NCI-H1694 treated with DMSO at 0.1 percent for 48 hours (cell line): ENCODE data around the gene UCP3.
"Not testable (repeated sequence)": the region's sequence is repeated elsewhere in the genome, so short reads cannot be mapped to it uniquely, and the experiment has no call there.

Source experiments
- DNase-seq: peaks from one replicate; lab custom pipeline; 2025; lab: John Stamatoyannopoulos, UW

Gene UCP3

DNA sequence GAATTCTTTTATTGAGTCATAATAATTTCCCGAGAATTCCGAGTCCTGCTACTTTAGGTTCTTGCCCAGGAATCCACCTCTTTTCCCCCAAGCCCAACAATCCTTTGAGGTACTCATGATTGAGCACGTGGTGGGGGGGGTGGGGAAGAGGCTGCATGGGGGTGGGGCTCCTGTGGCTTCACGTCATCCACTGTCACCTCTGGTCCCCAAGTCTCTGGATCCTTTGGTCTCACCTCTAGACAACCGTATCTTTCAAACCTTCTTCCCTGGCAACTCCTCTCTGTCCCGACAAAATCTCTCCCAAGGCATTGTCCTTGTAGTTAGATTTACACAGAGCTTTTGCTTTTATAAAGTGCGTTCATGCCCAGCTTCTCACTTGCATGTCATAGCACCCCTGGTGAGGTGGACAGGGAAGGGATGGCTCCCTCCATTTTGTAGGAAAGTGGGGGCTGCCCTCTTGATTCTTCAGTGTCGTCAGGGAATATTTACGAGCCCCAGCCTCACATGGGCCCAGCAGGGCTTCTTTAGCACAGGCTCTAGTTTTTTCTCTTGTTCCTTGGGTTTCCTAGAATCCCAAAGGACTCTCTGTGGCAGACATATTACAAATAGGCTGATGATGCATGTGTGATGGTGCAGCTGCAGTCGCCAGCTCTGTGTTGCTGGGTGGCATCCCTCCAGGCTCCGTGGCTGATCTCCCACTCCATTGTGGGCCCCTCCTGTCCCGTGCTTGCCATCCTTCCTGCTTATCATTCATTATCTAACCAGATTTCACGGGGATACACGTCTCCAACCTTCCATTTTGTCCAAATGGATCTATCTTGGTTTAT lies 8.4 kb downstream of the UCP3 start:
- no peak for DNase-seq

DNA sequence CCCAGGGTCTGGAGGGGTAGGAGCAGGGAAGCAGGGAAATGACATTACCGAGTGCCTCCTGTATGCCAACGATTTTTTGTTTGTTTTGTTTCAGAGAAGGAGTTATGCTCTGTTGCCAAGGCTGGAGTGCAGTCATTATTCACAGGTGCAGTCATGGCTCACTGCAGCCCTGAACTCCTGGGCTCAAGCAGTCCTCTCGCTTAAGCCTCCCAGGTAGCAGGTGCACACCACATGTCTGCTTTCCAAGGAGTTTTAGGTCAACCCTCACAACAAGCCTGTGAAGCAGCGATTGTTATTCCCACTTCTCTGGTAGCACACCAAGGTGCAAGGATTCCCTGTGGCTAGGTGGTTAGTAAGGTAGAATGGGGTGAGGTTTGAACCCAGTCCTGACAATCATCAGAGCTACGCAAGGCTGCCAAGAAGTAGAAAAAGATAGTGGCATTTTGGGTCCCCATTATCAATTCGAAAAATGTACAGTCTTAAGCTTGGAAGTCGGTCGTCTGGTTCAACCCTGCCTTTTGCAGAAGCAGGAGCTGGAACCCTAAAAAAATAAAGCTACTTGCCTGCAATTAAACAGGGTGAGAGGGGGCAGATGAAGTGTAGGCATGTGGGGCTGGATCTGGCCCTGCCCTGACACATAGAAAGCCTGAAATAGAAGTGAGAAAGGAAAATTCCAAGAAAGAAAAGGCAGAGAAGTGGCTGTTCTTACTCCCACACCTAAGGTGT lies 9.1 kb downstream of the UCP3 start:
- no peak for DNase-seq

DNA sequence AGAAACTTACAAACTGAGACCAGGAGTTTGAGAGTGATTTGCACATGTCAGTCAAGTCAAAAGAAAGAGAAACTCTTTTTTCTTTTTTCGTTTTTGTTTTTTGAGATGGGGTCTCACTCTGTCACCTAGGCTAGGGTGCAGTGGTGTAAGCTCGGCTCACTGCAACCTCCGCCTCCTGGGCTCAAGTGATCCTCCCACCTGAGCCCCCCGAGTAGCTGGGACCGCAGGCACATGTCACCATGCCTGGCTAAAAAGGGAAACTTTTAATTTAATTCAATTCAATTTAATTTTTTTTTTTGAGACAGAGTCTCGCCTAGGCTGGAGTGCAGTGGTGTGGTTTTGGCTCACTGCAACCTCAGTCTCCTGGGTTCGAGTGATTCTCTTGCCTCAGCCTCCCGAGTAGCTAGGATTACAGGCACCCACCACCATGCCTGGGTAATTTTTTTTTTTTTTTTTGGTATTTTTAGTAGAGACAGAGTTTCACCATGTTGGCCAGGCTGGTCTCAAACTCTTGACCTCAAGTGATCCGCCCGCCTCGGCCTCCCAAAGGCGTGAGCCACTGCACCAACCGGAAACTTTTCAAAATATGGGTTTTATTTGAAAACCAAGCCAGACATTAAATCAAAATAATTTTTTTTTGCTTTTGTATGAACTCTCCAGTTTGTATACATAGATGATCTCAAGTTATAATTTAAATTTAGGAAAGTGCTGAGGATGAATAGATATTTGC lies 9.9 kb downstream of the UCP3 start:
- DNase-seq: no peak

DNA sequence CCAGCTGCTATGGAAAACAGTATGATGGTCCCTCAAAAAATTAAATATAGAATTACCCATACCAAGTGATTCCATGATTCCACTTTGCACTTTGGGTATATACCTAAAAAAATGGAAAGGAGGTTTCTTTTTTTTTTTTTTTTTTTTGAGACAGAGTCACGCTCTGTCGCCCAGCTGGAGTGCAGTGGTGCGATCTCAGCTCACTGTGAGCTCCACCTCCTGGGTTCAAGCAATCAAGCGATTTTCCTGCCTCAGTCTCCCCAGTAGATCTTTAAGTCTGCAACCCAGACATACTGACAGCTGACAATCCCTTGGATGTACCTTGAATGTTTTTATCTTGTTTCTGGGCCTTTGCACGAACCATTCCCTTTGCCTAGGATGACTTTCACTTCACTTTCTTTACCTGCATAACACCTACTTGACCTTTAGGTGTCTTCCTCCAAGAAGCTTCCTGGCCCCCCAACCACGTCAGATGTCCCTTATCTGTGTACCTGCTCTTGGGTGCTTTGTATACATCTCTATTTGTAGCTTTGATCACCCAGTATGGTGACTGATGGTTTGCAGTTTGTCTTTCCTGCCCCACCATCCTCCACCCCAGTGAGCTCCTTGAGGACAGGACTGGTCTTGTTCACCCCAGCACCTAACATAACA lies 11.6 kb downstream of the UCP3 start:
- DNase-seq: no peak

DNA sequence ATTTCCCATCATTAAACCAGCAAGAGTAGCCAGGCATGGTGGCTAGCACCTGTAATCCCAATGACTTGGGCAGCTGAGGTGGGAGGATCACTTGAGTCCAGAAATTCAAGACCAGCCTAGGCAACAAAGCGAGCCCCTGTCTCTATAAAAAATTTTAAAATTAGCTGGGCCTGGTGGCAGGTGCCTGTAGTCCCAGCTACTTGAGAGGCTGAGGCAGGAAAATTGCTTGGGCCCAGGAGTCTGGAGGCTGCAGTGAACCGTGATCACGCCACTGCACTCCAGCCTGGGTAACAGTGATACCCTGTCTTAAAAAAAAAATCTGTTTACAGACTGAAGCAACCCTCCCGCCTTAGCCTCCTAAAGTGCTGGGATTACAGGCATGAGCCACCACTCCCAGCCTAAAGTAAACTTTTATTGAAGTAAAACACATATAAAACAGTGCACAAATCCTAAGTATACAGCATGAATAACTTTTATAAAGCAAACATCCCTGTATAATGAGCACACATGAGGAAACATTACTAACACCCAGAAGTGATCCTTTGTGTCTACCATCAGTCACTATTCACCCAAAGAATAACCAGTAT lies 12.6 kb downstream of the UCP3 start:
- no peak for DNase-seq

DNA sequence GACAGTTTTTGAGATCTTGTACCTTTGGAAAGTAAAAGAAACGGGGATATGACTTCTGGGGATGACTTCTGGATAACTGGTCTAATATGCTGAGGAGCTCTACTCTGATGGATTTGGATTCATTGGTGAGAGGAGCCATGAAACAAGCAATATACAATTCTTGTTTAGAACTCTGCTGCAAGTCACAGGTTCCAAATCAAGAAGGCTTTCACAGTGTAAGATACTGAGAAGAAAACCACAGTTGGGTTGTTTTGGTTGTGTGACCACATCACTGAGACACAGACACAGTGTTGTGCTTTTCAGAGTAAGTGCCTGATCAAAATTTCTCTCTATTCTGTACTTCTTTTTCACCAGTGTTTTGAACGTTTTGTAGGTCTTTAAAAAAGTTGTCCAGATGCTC lies 13.2 kb downstream of the UCP3 start:
- DNase-seq: no peak

DNA sequence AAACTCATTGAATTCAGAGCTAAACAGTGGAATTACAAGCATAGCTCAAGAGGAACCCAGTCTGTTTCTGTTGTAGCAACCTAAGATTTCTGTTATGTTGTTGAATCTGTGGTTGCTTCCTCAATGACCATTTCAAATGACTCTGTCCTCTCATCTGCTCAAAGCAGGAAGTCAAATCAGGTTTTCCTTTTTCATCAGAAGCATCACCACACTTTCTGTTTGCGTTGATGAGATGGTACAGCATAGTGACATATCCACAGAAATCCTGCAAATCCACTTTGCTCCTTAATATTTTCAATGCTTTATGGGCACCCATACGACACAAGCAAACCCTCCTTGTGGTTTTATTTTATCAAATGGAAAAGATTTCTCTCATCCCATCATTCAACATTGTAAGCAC lies 13.6 kb downstream of the UCP3 start:
- no peak for DNase-seq

DNA sequence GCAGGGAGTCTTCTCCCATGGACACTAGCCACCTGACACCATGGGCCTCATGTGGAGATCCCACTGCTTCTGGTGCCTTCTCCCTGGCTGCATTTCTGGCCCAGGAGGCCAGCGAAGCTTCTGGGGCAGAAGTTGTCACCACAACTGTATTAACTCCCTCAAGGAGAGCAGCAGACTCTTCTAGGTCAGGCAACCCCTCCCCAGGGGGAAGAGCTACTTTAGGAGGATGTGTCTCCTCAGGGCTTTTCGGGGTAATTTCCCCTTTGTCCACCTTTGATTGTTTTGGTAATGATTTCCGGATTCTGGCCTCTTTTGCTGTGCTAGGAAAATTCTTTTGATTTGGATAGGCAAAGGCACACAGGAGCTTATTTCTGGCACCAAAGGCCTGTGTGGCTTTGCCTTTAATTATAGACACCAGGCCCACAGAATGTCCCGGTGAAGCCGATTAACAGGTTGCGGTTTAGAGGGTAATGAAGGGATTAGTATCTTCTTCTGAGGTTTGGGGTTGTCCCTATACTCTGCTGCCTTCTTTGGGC lies 17.3 kb downstream of the UCP3 start:
- DNase-seq: no peak

DNA sequence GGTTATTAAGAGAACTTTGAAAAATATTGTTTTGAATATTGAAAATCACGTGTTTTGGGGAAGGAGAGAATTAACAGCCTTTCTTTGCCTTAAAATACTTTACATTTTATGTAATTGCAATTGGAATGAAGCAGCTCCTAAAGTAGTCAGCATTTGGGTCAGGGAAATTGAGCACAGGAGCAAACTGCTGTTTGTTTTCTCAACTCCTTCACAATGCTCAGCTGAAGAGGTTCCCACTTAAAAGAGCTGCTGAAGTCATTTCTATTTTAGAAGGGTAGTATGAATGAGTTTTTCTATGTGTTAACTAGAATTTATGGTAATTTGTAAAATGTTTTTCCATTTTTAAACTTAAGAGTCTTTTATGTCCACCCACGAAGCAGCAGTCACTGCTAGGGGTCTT lies 18.2 kb downstream of the UCP3 start:
- no peak for DNase-seq

DNA sequence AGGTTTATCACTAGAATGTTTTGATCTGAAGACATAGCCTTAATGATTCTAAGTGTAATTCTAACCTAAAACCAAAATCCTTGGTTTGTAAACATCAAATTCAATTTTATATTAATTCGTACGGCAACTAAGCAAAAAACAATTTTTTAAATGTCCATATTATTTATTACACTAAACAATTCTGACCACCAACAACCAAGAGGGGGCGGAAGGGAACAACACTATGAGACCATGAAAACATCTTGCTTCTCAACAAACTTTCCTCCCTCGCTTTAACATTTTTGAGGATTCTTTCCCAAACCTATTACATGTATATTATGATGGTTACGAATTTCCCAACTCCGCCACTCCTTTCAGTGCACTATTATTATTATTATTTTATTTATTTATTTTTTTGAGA lies 19.7 kb downstream of the UCP3 start:
- DNase-seq: no peak

DNA sequence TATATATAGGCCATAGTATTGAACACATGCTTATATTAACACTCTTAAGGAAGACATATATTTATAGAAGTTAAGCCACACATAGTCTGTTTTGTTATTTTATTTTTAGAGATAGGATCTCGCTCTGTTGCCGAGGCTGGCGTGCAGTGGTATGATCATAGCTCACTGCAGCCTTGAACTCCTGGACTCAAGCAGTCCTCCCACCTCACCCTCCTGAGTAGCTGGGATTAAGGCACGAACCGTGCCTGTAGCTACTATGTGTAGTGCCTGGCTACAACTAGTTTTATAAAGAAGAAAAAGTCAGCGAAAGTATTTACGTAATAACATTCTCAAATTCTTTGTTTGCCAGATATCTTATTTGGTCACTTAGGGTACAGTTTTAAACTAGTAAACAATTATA lies 20.7 kb downstream of the UCP3 start:
- no peak for DNase-seq

DNA sequence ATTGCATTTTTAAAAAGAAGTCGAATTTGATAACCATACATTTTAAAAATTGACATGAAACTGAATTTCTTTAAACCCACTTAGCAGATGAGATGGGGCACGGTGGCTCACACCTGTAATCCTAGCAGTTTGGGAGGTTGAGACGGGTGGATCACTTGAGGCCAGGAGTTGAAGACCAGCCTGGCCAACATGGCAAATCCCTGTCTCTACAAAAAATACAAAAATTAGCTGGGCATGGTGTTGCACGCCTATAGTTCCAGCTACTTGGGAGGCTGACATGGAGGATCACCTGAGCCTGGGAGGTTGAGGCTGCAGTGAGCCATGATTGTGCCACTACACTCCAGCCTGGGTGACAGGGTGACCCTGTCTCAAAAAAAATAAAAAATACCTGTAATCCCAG lies 23.2 kb downstream of the UCP3 start:
- DNase-seq: not testable (repeated sequence)

DNA sequence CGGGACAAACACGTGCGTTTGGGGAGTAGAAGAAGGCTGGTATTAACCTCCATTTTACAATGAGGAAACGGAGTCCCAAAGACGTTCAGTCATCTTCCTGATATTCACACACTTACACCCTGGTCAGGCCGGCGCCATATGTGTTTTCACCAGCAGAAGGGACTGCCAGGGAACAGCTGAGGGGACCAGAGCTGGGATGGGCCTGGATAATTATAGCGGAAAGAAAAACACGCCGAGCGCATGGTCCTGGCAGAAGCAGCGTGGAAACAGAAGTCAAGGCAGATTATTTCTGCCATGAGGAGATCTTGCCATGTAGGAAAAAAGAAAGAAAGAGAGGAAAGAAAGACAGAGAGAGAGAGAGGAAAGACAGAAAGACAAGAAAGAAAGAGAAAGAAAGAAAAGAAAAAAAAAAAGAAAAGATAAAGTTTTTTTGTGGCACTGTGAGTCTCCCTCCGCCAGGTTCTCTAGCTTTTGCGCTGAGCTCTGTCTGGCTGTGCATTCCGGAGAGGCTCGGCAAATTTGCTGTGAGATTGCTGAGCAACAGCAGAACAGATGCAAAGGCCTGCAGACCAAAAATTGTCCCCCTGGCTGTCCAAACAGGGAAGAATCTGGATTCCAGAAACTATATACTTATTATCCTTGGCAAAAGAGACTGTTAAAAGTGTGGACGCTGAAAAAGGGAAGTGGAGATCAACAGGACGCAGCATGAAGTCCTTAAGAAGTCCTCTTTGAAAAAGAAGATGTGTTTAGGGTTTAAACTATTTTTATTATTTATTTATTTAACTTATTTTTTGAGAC lies 24.9 kb downstream of the UCP3 start:
- peak; percentile 41 for DNase-seq

DNA sequence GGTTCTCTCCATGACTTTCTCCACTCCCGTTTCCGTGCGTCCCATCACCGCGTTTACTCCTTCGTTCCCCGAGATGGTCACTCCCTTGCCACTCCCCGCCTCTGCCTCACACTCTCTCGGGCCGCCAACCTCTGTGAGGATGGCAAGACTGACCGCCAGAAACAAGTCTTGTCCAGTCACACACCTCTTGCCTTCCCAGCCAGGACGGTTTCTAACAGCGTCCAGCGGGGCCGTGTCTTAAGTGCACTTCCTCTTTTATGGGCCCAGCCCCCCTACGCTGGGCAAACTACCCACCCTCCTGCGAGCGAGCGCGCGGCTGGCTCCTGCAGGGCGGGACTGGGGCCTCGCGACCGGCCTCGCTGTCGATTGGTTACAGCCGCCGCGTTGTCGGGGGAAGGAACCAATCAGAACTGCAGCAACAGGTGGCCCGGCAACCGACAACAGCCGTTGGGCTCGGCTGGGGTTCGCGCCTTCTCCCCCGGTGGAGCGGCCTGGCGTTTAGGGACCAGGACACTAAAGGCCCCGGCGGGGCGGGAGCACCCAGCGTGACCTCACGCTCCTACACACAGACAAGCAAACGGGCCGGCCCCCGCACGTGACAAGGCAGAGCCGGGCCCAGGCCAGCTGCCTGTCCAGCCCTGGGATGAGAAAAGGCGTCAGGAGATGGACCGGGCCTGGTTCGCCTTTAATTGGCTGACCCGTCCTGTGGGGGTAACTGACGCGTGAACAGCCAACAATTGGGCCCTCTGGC lies 25.7 kb downstream of the UCP3 start:
- peak; percentile 91 for DNase-seq

DNA sequence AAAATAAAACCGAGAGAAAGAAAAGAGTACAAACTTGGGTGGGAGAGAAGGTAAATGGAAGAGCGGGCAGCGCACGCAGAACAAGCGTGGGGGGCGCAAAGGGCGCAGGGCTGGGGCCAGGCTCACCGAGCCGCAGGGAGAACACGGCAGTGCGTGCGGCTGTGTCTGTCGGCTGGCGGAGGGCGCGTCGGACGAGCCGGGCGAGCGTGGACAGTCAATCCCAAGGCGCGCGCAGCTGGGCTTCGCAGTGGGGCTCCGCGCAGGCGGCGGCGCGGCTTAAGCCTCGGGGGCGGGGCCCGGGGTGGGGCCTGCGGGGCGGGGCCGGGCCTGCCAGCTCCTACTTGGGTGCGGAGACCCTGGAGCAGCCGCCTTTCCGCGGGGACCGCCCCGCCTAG lies 26.3 kb downstream of the UCP3 start, which contains the start of gene UCP2:
Gene UCP2, minus strand, starts transcription at position 249 of the 395 bp plus-strand sequence. CDS start 4,465 bp downstream, outside the sequence.
- peak; percentile 65 for DNase-seq

DNA sequence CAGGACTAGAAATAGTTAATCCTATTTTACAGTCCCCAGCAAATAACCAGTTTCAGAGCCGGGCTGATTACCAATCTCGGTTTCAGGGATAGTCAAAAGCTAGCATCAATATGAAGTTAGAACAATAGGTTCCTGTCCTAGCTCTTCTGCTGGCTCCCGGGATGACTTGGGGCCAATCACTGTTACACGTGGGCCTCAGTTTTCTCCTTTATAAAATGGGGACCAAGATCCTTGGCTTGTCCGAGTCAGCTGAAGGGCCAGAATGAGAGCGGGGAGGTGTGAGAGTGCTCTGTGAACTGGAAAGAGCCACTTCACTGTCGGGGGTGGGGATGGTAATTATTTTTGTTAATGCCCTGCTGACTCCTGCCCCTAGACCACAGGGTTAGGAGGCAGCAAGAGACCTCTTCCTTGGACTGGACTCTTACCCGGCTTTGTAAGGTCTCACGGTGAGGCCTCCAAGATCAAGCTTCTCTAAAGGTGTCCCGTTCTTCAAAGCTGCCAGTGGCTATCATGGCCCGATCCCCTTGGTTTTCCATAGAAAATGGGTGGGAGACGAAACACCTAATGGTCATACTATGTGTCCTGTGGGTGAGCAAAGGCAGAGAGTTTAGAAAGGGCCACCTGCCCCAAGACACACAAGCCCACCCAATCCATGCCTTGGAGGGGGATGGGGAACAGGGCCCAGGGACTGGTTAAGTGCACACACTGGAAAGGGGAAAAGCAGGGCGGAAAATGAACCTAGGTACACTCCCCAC lies 27.7 kb downstream of the UCP3 start:
- no peak for DNase-seq

DNA sequence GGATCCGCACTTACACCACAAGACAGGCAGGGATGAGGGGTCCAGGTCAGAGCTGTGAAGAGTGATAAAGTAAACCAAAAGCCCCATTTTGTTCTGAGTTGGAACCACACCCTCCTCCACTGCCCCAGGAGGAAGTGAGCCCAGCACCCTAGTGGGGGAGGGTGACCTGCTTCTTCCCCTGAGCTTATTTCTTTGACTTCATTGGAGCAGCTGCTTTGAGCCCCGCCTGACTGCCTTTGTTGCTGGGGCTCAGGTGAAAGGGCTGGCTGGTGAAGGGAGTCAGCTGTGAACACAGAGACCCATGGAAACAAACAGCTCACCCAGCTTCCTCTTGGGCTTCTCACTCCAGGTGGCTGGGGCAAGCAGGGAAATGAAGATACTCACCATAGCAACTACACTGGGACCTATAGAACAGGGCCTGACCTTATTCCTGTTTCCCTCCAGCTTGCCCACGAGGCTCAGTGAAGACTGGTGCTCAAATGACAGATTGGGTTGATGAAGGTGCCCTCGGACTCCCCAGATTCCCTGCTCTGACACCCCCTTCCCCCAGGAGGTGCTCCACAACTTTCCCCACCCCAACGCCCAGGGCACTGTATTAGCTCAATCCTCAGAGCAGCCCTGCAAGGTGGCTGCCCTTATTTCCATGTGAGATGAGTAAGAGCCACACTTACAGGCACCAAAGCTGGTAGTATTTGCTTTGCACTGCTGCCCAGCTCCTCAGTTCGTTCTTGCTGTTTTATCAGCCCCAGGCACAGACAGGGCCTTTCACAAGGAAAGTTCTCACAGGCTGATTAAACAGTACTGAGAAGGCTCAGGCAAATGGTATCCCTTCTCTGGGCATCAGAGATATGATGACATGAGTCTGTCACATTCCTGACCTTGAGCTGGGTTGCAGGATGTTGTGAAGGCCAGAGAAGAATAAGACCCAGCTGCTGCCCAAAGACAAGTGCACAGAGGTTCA lies 28.6 kb downstream of the UCP3 start:
- DNase-seq: no peak

DNA sequence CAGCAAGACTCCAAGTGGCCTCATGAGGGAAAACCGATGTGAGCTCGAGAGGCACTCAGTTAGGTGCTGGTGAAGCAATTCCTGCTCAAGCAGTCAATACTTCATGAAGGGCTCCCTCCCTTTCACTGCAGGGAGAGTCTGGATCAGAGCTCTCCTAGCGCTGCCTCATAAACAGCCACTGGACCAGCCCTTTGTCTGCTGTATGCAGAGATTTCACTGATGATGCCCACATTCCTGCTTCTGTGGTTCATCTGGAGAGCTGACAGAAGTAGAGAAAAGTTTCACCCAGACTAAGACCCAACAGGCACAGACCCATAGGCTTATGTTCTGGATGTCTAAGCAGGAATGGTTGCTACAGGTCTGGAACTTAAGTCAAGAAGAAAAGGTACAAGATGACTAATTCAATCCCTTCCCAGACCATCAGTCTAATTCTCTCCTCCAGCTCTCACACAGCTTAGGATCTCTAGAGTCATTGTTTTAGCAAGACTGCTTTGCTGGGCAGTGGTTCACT lies 30.3 kb downstream of the UCP3 start:
- DNase-seq: no peak
